HTR-8/SVneo (cell line): ENCODE results near the gene GLRX3.
A peak's percentile ranks its signal among the peaks of the same experiment; 100 is the strongest.
"Not testable (repeated sequence)": the region's sequence is repeated elsewhere in the genome, so short reads cannot be mapped to it uniquely, and the experiment has no call there.

ENCODE experiments used
- DNase-seq: peaks from one replicate; pipeline ENCODE4 v3.0.0; 2011; ENCODE audit warnings: low spot score, mixed read lengths; ENCODE audit not compliant: insufficient read length
- FAIRE-seq: peaks from 2 replicates; lab custom pipeline; 2011; peaks lifted over from hg19 to GRCh38; lab: Jason Lieb, UNC

GLRX3 gene

GRCh38 chr10:130185591-130185990, 49.4 kb downstream of the GLRX3 start:
- FAIRE-seq: no peak
- no peak for DNase-seq

DNA sequence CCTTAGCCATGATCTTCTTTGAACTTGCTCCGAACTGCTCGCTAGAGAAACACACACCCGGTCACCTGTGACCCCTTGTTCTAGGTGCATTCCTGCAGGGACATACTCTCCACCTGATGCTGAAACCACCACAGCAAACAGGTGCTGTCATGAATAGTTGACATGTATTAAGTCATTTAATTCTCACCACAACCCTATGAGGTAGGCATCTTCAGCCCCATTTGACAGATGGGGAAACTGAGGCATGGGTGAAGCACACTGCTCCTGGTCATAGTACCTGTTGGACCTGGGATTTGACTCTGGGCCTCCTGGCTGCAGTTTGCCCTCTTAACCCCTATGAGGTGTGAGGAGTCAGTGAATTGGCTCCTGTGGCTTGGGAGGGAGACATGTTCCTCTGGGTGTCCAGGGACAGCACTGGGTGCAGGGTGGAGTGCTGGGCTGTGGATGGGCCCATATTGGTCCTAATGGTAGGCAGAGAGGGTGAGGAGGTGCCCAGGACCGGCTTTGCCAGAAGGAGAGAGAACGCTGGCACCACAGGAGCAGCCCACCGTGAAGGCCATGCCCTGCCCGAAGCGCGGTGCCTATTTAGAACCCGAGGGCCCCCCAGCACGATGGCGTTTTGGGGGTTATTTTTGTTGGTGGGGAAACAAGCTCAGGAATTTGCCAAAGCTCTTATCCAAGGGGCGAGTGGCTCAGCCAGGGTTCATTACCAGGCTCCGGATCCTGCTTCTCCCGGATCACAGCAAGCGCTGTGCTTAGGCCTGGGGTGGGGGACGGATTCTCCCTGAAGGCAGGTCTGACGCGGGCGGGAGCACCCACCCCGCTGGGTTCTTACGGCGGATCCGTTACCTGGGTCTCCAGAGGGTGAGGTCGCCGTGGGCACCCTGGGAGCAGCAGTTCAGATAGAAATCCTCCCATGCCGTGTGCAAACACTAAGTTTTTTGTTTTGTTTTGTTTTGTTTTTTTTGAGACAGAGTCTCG, 52.3 kb downstream of the GLRX3 start:
- FAIRE-seq (no peak), DNase-seq (no peak)

DNA sequence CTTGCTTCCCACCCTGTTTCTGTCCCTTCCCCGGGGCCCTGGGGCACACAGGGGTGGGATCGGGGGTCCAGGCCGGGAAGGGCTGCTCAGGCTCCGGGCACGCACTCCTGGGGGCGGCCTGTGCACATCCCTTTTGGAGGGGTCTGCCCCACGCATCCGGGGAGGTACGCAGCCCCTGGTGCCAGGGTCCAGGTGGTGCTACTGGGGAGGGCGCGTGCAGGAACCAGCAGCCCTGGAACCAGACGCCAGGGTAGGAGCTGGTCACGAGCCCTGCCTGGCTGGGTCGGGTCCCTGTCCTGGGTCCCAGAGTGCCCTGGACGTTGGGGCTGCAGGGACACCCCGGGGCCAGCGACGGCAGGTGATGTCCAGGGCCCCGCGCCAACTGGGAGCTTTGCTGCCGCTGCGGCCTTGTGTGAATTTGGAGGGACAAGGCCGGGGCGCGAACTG, 53.4 kb downstream of the GLRX3 start:
- no peak for FAIRE-seq
- DNase-seq: no peak

DNA sequence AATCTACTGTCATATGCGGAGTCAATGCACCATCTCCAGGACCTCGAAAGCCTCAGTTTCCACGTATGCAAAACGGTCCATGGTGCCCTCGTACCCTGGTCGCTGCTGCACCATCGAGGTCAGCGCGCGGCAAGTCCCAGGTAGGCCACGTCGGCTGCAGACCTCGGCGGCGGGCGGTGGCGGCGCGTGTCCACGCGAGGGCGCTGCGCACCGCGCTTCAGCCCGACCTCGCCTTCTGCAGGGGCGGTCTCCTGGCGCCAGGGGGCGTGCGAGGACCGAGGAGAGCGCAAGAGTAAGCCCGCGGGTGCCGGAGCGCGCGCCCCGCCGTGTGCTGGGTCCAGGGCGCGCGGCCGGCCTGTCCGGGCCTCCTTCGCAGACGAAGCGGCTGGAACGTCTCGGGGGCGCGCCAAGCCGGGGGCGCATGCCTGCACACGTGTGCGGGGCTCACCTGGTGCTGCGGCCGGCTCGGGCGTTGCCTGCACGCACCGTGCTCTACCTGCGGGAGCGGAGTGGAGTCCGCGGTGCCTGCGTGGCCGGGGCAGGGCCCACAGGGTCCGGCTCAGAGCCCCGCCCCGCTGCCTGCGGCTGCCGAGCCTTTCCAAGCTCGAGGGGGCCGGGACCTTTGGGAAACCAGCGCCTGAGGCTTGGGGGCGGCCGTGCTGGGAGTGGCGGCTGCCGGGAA, 54.0 kb downstream of the GLRX3 start:
- DNase-seq (peak; percentile 48), FAIRE-seq (peak; percentile 16)

DNA sequence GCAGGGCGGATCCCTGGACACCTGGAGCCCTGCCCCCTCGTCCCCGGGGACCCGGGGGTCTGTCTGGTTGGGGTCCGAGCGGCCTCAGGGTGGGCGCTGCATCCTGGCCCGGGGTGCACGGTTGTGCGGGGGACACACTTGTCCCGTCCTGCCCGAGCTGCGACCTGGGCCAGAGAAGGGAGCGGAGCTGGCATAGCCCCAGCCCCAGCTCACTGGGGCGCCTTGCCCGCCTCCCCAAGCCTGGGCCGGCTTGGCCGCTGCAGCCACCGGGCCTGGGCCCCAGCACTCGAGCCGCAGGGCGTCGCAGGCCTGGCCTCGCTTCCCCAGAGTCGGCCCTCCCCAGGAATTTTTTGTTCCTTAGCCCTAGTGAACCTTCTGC, 54.5 kb downstream of the GLRX3 start:
- DNase-seq (no peak), FAIRE-seq (no peak)

DNA sequence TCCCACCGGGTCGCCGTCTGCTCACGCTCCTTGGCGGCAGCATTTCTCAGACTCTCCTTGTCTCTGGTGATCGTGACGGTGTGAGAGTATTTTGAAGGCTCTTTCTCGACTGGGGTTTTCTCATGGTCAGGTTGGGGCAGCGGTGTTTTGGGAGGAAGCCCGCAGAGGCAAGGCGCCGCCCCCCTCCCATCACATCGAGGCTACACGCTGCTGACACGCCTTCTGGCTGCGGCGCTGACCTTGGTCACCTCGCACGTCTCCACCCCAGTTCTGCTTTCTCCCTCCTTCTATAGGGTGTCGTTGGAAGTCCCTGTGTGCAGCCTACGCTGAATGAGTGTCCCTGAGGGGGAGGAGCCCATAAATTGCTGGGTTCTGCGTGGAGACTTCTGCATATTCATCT, 55.2 kb downstream of the GLRX3 start:
- DNase-seq: no peak
- FAIRE-seq: no peak

DNA sequence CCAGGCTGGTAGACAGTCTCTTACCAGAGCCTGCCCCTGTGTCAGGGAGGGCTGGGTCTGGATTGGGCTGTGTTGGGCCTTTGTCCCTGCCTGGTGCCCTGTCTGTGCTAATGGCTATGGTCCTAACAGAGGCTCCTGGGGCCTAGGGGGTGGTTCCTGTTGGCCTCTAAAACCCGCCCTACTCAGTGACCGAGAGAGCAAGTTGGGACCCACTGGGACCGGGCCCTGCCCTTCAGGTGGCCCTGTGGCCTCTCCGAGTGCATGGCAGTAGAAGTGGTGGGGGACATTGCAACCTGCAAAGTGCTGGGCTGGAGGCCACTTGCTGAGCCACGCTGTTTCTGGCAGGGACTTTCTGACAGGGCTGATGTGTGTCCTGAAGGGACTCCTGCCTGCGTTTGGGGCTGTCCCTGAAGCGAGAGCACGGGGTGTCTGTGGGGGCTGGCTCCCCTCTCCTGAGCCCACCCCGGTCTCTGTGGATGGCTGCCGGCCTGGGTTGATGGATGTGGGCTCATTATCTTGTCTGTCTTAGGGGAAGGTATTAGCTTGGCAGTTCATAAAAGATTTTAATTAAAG, 56.2 kb downstream of the GLRX3 start:
- DNase-seq: no peak
- FAIRE-seq: no peak

- no peak for FAIRE-seq
- DNase-seq: no peak
Measured at GRCh38 chr10:130193033-130193432, 56.8 kb downstream of the GLRX3 start.

DNA sequence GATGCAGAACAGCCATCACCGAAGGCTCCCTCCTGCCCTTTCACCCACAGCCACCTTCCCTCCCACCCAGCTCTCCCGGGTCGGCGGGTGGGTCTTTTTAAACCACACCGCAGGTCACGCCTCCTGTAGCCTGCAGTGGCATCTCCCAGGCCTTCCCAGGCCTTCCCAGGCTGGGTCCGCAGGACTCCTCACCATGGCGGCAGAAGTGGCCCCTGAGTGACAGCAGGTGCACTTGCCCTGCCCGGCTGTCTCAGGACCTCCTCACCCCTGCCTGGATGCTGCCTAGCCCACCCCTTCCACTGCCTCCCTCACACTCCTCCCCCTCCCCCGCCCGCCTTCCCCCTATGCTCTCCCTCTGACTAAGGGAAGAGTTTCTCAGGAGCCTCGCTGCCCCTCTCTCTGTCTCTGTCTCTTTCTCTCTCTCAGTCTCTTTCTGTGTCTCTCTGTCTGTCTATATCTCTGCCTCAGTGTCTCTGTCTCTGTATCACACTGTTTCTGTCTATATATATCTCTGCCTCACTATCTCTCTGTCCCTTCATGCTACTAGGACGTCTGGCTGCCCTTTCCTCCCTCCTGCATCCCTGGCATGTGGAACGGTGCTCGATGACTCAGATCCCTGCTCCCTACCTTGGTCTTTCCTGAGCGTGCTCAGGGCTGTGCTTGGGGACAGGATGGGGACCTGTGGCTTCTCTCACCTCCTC, 57.5 kb downstream of the GLRX3 start:
- no peak for DNase-seq
- FAIRE-seq: no peak

GRCh38 chr10:130194194-130194990, 58.2 kb downstream of the GLRX3 start:
- no peak for DNase-seq
- no peak for FAIRE-seq

GRCh38 chr10:130194991-130195645, 58.9 kb downstream of the GLRX3 start:
- DNase-seq (no peak), FAIRE-seq (no peak)

- FAIRE-seq: no peak
- DNase-seq: no peak
Measured at GRCh38 chr10:130195746-130196294, 59.6 kb downstream of the GLRX3 start.

DNA sequence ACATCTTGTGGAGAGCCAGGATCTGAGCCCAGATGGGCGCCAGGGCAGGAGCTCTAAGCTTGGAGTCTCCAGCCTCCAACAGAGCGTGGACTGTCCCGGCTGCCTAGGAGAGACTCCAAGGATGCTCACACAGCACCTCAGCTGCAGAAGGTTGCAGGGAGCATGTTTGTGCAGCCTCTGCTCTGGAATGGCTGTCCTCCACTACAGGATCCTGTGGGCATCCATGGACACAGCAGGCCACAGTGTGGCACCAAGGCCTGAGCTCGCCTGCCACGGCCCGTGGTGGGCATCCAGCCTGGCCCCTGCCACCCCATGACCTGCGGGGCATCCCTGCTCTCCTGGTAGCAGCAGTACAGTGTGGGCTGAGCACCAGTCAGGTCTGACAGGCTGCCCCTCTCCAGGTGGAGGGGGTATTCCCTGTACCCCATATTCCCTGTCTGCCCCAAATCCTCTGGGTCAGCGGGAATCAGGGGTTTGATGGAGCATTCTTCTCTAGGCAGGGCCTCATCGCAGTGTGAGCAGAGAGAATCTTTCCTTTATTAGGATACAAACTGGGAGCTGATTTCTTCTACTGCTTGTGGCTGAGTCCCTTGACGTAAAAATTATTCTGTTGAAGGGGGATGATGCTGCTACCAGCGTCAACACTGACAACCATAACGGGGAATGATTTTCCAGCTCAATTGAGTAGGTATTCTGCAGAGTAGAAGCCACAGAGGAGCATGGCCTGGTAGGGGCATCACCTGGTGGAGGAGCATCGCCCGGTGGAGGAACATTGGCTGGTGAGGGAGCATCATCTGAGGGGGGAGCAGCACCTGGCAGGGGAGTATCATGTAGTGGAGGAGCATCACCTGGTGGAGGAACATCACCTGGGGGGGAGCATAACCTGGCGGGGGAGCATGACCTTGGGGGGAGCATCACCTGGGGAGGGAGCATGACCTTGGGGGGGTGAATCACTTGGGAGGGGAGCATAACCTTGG, 60.6 kb downstream of the GLRX3 start:
- DNase-seq: no peak
- FAIRE-seq: no peak

GRCh38 chr10:130198651-130199050, 62.5 kb downstream of the GLRX3 start:
- no peak for DNase-seq
- FAIRE-seq: no peak

DNA sequence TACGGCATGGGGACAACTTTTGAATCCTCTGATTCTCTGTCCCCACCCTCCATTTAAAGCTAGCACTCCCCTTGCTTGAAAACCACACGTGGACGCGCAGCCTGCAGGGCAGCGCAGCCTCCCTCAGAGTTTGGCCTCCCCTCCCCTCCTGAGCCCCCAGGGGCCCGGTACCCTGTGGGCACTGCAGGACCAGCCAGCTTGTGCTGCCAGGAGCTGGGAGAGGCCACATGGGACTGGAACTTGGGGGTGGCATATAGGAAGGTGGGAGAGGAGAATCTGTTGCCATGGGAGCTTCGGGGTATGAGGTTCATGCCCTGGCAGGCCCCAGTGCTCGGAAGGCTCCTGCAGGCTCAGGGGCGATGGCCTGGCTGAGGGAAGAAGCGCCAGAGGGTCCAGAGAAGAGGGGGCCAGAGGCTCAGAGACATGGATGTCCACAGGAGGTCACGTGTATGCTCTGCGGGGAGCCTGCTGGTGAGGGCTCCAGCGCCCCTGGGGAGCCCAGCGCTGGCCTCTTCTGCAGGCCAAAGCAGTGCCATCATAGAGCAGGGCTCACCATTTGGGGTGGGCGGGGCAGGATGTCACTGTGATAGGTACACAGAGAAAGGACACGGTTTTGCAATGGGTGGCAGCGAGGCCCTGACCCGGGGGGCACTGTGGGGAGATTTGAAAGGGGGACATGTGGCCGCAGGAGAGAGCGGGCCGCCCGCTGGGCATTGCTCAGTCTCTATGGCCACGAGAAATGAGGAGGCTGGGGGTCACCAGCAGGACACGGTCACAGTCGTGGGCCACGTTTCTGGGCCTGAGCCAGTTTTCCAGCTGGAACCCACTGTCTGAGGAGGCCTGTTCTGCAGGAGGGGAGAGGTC, 64.2 kb downstream of the GLRX3 start:
- no peak for FAIRE-seq
- DNase-seq: no peak

- no peak for FAIRE-seq
Measured at GRCh38 chr10:130201043-130201380, 64.8 kb downstream of the GLRX3 start.

GRCh38 chr10:130202150-130202549, 66.0 kb downstream of the GLRX3 start:
- DNase-seq, FAIRE-seq: not testable (repeated sequence)

More at GRCh38 chr10:130201043-130201380, 64.8 kb downstream of the GLRX3 start:
- no peak for DNase-seq
